ENCODE results near the gene RNASE3. TPM values are rescaled to one million over a fixed set of nuclear protein-coding genes. Genes with fewer than 3 reads are reported as not detected.
"Not testable (repeated sequence)": the region's sequence is repeated elsewhere in the genome, so short reads cannot be mapped to it uniquely, and the experiment has no call there.

Gene RNASE3
- total RNA-seq (under 1 TPM in 1 of 2 donors, not detected in 1; 0.31 TPM), polyA plus RNA-seq (1 to 10 TPM in 1 of 2 donors, under 1 TPM in 1; 0.79 to 2.5 TPM)
- long read RNA-seq, donor 1: 0 reads
- long read RNA-seq, donor 2: 0 reads
- long read RNA-seq, donor 3: 0 reads
- long read RNA-seq, donor 4: 0 reads
- long read RNA-seq, donor 5: 0 reads

- H3K4me3 ChIP-seq; H3K36me3 ChIP-seq (ENCODE audit: control insufficient read depth in 4 of 4, insufficient read depth in 4 of 4, low read length in 4 of 4); H3K9me3 ChIP-seq (ENCODE audit: control insufficient read depth in 4 of 4, insufficient read depth in 3 of 4, low read length in 3 of 4); H3K4me1 ChIP-seq (ENCODE audit: control insufficient read depth in 5 of 5, insufficient read depth in 5 of 5, low read length in 5 of 5); DNase-seq; ATAC-seq (ENCODE audit: insufficient read depth, low FRiP score); H3K27me3 ChIP-seq (ENCODE audit: control insufficient read depth in 3 of 3, insufficient read depth in 3 of 3, low read length in 2 of 3); H3K9ac ChIP-seq (ENCODE audit: insufficient read depth in 1 of 2, low read length in 2 of 2); H3K27ac ChIP-seq (ENCODE audit: low read depth in 1 of 2, low read length in 1 of 2): not testable (repeated sequence)
- 24 to 55% methylated on average over 10 to 11 of the region's 11 CpGs for WGBS, 2 donors
Observed at GRCh38 chr14:20891126-20891825, at the start of gene RNASE3. Gene RNASE3 (plus strand): TSS chr14:20891385. CDS start chr14:20891687, 302 bp downstream.

GRCh38 chr14:20846560-20846959 is 44.6 kb upstream of the RNASE3 start:
- DNase-seq: no peak
- no peaks in the 10 kb centered on the region for H3K27me3 ChIP-seq (ENCODE audit: control insufficient read depth in 3 of 3, insufficient read depth in 3 of 3, low read length in 2 of 3)
- ATAC-seq (ENCODE audit: insufficient read depth, low FRiP score): no peak
- no peaks in the 10 kb centered on the region for H3K36me3 ChIP-seq (ENCODE audit: control insufficient read depth in 4 of 4, insufficient read depth in 4 of 4, low read length in 4 of 4)
- no peaks in the 10 kb centered on the region for H3K9me3 ChIP-seq (ENCODE audit: control insufficient read depth in 4 of 4, insufficient read depth in 3 of 4, low read length in 3 of 4)
- no peak overlapping the region for H3K4me3 ChIP-seq
- no peak overlapping the region for H3K27ac ChIP-seq (ENCODE audit: low read depth in 1 of 2, low read length in 1 of 2)
- WGBS, 2 donors: 57 to 80% methylated on average over 6 of the region's 6 CpGs
- H3K4me1 ChIP-seq (ENCODE audit: control insufficient read depth in 5 of 5, insufficient read depth in 5 of 5, low read length in 5 of 5): peaks cover 0 to 12% (median 5%) of the 10 kb centered on the region in 5 donors
- no peak for TF ChIP-seq CTCF (IDR thresholded peaks at IDR 0.05; ENCODE audit: control extremely low read depth, extremely low read depth)
- no peak overlapping the region for H3K9ac ChIP-seq (ENCODE audit: insufficient read depth in 1 of 2, low read length in 2 of 2)

GRCh38 chr14:20848316-20848954 is 42.8 kb upstream of the RNASE3 start:
- no peak for DNase-seq

More at GRCh38 chr14:20848316-20848954, 42.8 kb upstream of the RNASE3 start:
- peak overlapping the region in 1 of 2 donors; percentile 77 for H3K27ac ChIP-seq (ENCODE audit: low read depth in 1 of 2, low read length in 1 of 2)
- H3K36me3 ChIP-seq (ENCODE audit: control insufficient read depth in 4 of 4, insufficient read depth in 4 of 4, low read length in 4 of 4): no peaks in the 10 kb centered on the region
- H3K9ac ChIP-seq (ENCODE audit: insufficient read depth in 1 of 2, low read length in 2 of 2): peak overlapping the region in 1 of 2 donors; percentile 23
- no peak for TF ChIP-seq CTCF (IDR thresholded peaks at IDR 0.05; ENCODE audit: control extremely low read depth, extremely low read depth)
- peaks cover 0 to 12% (median 5%) of the 10 kb centered on the region in 5 donors for H3K4me1 ChIP-seq (ENCODE audit: control insufficient read depth in 5 of 5, insufficient read depth in 5 of 5, low read length in 5 of 5)
- no peak overlapping the region for H3K4me3 ChIP-seq
- 69 to 79% methylated on average over 9 of the region's 9 CpGs for WGBS, 2 donors
- no peaks in the 10 kb centered on the region for H3K27me3 ChIP-seq (ENCODE audit: control insufficient read depth in 3 of 3, insufficient read depth in 3 of 3, low read length in 2 of 3)
- H3K9me3 ChIP-seq (ENCODE audit: control insufficient read depth in 4 of 4, insufficient read depth in 3 of 4, low read length in 3 of 4): no peaks in the 10 kb centered on the region
- ATAC-seq (ENCODE audit: insufficient read depth, low FRiP score): peak; percentile 68
